ENCODE measurements around the gene TRIM51.
"Not testable (repeated sequence)": the region's sequence is repeated elsewhere in the genome, so short reads cannot be mapped to it uniquely, and the experiment has no call there.

- TF ChIP-seq ZBTB4 (CRISPR knock-in tag; IDR thresholded peaks at IDR 0.05; ENCODE audit: borderline replicate concordance); ZNF382 (CRISPR knock-in tag; IDR thresholded peaks at IDR 0.05; ENCODE audit: borderline replicate concordance); MTF1 (CRISPR knock-in tag; IDR thresholded peaks at IDR 0.05); REXO4 (CRISPR knock-in tag; IDR thresholded peaks at IDR 0.05; ENCODE audit: borderline replicate concordance); NFIC (IDR thresholded peaks at IDR 0.05; ENCODE audit: low read length); RAD21 (CRISPR knock-in tag; IDR thresholded peaks at IDR 0.05); CTCF (CRISPR knock-in tag; IDR thresholded peaks at IDR 0.05): not testable (repeated sequence)
Observed at GRCh38 chr11:55872731-55873130, 10.4 kb upstream of the TRIM51 start.
